ENCODE measurements around the gene HNF1A.

Gene HNF1A

DNA sequence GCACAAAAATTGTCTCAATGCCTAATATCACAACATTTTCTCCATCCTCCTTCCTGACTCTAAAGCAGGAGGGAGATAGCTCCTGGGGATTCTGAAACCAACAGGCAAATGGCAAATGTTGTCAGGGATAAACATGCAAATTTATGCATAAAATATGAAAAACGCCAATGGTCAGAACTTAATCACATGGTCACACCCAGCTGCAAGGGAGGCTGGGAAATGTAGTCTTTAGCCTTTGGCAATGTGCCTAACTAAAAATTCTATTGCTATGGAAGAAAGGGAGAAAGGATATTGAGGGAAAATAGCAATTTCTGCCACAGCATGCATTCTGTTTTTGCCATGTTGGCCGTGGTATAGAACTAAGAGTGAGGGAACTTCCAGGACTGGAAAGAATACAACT, 72.4 kb downstream of the HNF1A start:
- no peak for DNase-seq (ENCODE audit: low read depth)
